Erythroblast (primary cell): Measurements from ENCODE around the gene SCGB3A1.

Experiments used
- GATA1 ChIP-seq: IDR thresholded peaks from 2 replicates; pipeline ENCODE4 v1.6.1; 2011; ENCODE audit warnings: low read depth, mild to moderate bottlenecking, control low read depth, low read length, moderate library complexity
- POLR2A ChIP-seq: IDR thresholded peaks from 2 replicates; pipeline ENCODE4 v1.6.1; 2011; ENCODE audit warnings: mild to moderate bottlenecking, low read length

- TF ChIP-seq POLR2A: no peak
- no peak for TF ChIP-seq GATA1
Measured at GRCh38 chr5:180580681-180581080, 10.6 kb downstream of the SCGB3A1 start.
